Testis (tissue), 2 donors: Measurements from ENCODE around the gene EPB42.
"Not testable (repeated sequence)": the region's sequence is repeated elsewhere in the genome, so short reads cannot be mapped to it uniquely, and the experiment has no call there.

ENCODE experiments used
- POLR2A ChIP-seq: fragments of 450-650 bp; IDR thresholded peaks from one replicate; pipeline ENCODE4 v1.6.1; 2017; ENCODE audit warnings: antibody characterized with exemption, mild to moderate bottlenecking, moderate library complexity
- TF ChIP-seq, protein P1 (sequence below), 3 experiments: fragments of 450-650 bp in 2 of 3; fragments of 200-600 bp in 1 of 3; sonication (generic) in 1 of 3; IDR thresholded peaks; one replicate each; pipeline ENCODE4 v1.5.1; 2016 to 2019; ENCODE audit warnings: antibody characterized with exemption in 3 of 3, mild to moderate bottlenecking in 2 of 3, moderate library complexity in 1 of 3

- TF ChIP-seq, protein P1, sequence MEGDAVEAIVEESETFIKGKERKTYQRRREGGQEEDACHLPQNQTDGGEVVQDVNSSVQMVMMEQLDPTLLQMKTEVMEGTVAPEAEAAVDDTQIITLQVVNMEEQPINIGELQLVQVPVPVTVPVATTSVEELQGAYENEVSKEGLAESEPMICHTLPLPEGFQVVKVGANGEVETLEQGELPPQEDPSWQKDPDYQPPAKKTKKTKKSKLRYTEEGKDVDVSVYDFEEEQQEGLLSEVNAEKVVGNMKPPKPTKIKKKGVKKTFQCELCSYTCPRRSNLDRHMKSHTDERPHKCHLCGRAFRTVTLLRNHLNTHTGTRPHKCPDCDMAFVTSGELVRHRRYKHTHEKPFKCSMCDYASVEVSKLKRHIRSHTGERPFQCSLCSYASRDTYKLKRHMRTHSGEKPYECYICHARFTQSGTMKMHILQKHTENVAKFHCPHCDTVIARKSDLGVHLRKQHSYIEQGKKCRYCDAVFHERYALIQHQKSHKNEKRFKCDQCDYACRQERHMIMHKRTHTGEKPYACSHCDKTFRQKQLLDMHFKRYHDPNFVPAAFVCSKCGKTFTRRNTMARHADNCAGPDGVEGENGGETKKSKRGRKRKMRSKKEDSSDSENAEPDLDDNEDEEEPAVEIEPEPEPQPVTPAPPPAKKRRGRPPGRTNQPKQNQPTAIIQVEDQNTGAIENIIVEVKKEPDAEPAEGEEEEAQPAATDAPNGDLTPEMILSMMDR (IDR thresholded peaks at IDR 0.05), result not testable (repeated sequence)
- TF ChIP-seq POLR2A, result not testable (repeated sequence)
Observed at GRCh38 chr15:43225950-43226255, 5.1 kb upstream of the EPB42 start.
